Common myeloid progenitor, CD34-positive (primary cell): Measurements from ENCODE around the gene SLC35F6.

Source experiments
- CTCF ChIA-PET: fragments of 350-600 bp; sonication (Branson Sonifier 250); formaldehyde crosslinking; loops from one replicate; lab custom pipeline; 2021; ENCODE audit warnings: antibody characterized with exemption; lab: Charles Lee
- POLR2A ChIA-PET: fragments of 350-600 bp; sonication (Branson Sonifier 250); formaldehyde crosslinking; loops from one replicate; lab custom pipeline; 2021; ENCODE audit warnings: antibody characterized with exemption; lab: Charles Lee
- DNase-seq, 3 donors: peaks; one replicate each; pipeline versions ENCODE4 v3.0.0 to v3.0.0-alpha.2; 2013
- H3K27ac ChIP-seq, 2 experiments: 1 replicate in 1 of 2; 2 replicates in 1 of 2; pipeline ENCODE4 v1.7.0; 2013; ENCODE audit warnings: inconsistent platforms in 2 of 2, low read length in 2 of 2, mild to moderate bottlenecking in 2 of 2, low read depth in 1 of 2, moderate library complexity in 1 of 2; ENCODE audit not compliant: severe bottlenecking in 2 of 2, insufficient read depth in 1 of 2, poor library complexity in 1 of 2
- H3K27me3 ChIP-seq, 5 experiments: replicated peaks in 2 of 5; 1 replicate in 3 of 5; 2 replicates in 2 of 5; pipeline versions ENCODE4 v1.6.1 to v1.7.0; 2013; ENCODE audit warnings: low read length in 4 of 5, mild to moderate bottlenecking in 2 of 5, moderate library complexity in 2 of 5, inconsistent platforms in 1 of 5; ENCODE audit not compliant: insufficient read depth in 5 of 5, control insufficient read depth in 4 of 5
- H3K36me3 ChIP-seq, 4 experiments: 1 replicate in 2 of 4; 2 replicates in 2 of 4; pipeline versions ENCODE4 v1.6.1 to v1.7.0; 2013; ENCODE audit warnings: low read length in 3 of 4, control low read depth in 1 of 4, mild to moderate bottlenecking in 1 of 4; ENCODE audit not compliant: control insufficient read depth in 4 of 4, insufficient read depth in 4 of 4
- H3K4me1 ChIP-seq, 4 experiments: 1 replicate in 3 of 4; 2 replicates in 1 of 4; pipeline versions ENCODE4 v1.6.1 to v1.7.1; 2013; ENCODE audit warnings: low read length in 3 of 4, mild to moderate bottlenecking in 3 of 4, control low read depth in 1 of 4, inconsistent platforms in 1 of 4, moderate library complexity in 1 of 4; ENCODE audit not compliant: control insufficient read depth in 4 of 4, insufficient read depth in 4 of 4; ENCODE audit errors: control extremely low read depth in 1 of 4
- H3K4me3 ChIP-seq, 7 experiments: 1 replicate in 4 of 7; 2 replicates in 3 of 7; pipeline versions ENCODE4 v1.5.1 to v1.7.0; 2013; ENCODE audit warnings: mild to moderate bottlenecking in 7 of 7, low read length in 6 of 7, moderate library complexity in 6 of 7, inconsistent platforms in 2 of 7, low read depth in 2 of 7, control low read depth in 1 of 7; ENCODE audit not compliant: insufficient read depth in 4 of 7, control insufficient read depth in 1 of 7; ENCODE audit errors: extremely low read depth in 1 of 7
- H3K9me3 ChIP-seq, 5 experiments: 1 replicate in 4 of 5; 2 replicates in 1 of 5; pipeline versions ENCODE4 v1.6.1 to v1.7.1; 2013; ENCODE audit warnings: low read length in 4 of 5, mild to moderate bottlenecking in 2 of 5, inconsistent platforms in 1 of 5, low read depth in 1 of 5, moderate library complexity in 1 of 5; ENCODE audit not compliant: control insufficient read depth in 4 of 5, insufficient read depth in 2 of 5; ENCODE audit errors: control extremely low read depth in 1 of 5
- WGBS: methylation state at CpG from one replicate; pipeline ENCODE4 v1.1.5; 2013; ENCODE audit not compliant: insufficient coverage; 5-methylcytosine and 5-hydroxymethylcytosine counted together

SLC35F6 gene

GRCh38 chr2:26720322-26721114 is 43.6 kb upstream of the SLC35F6 start:
- no peak overlapping the region for H3K27ac ChIP-seq
- no peak for DNase-seq
- H3K4me1 ChIP-seq: no peaks in the 10 kb centered on the region
- POLR2A ChIA-PET: no interaction called here
- no peaks in the 10 kb centered on the region for H3K9me3 ChIP-seq
- H3K27me3 ChIP-seq: peaks cover 0 to 2% (median 0%) of the 10 kb centered on the region in 5 experiments
- WGBS: 94% methylated on average over 3 of the region's 7 CpGs
- no peak overlapping the region for H3K4me3 ChIP-seq
- H3K36me3 ChIP-seq: no peaks in the 10 kb centered on the region
- CTCF ChIA-PET: no interaction called here

- H3K9me3 ChIP-seq: no peaks in the 10 kb centered on the region
- no peak overlapping the region for H3K27ac ChIP-seq
- no peak overlapping the region for H3K4me3 ChIP-seq
- H3K36me3 ChIP-seq: no peaks in the 10 kb centered on the region
- 93% methylated on average over 11 of the region's 12 CpGs for WGBS
- POLR2A ChIA-PET: no interaction called here
- peaks cover 0 to 2% (median 0%) of the 10 kb centered on the region in 5 experiments for H3K27me3 ChIP-seq
- H3K4me1 ChIP-seq: no peaks in the 10 kb centered on the region
- CTCF ChIA-PET: no interaction called here
- peak in 2 of 3 donors; percentile 21 to 41 for DNase-seq
These were observed 42.7 kb upstream of the SLC35F6 start for GRCh38 chr2:26721115-26722032.

GRCh38 chr2:26722328-26722727 is 41.8 kb upstream of the SLC35F6 start:
- CTCF ChIA-PET: no interaction called here
- Histone ChIP-seq H3K27me3 (peaks cover 0 to 8% (median 4%) of the 10 kb centered on the region in 5 experiments), H3K4me1 (no peaks in the 10 kb centered on the region), H3K36me3 (no peaks in the 10 kb centered on the region), H3K27ac (no peak overlapping the region), H3K9me3 (no peaks in the 10 kb centered on the region), H3K4me3 (no peak overlapping the region)
- no CpG with 5 or more reads among the region's 1 CpG for WGBS
- no peak for DNase-seq
- POLR2A ChIA-PET: no interaction called here

- ChIA-PET CTCF (interaction anchor here (0.9 kb wide), 1 partner anchor 22 kb away, joined by 4 read pairs; no protein-coding TSS in a partner anchor), POLR2A (no interaction called here)
- WGBS: 100% methylated on average over 1 of the region's 1 CpG
These were observed 41.2 kb upstream of the SLC35F6 start for GRCh38 chr2:26722911-26723310.

GRCh38 chr2:26723475-26723874 is 40.6 kb upstream of the SLC35F6 start:
- ChIA-PET POLR2A (no interaction called here), CTCF (interaction anchor here (0.9 kb wide), 1 partner anchor 21 kb away, joined by 4 read pairs; no protein-coding TSS in a partner anchor)
- no peak overlapping the region for H3K4me3 ChIP-seq
- WGBS: 96% methylated on average over 2 of the region's 3 CpGs
- H3K4me1 ChIP-seq: peaks cover 0 to 8% (median 5%) of the 10 kb centered on the region in 4 experiments
- peaks cover 0 to 16% (median 11%) of the 10 kb centered on the region in 5 experiments for H3K27me3 ChIP-seq
- H3K36me3 ChIP-seq: no peaks in the 10 kb centered on the region
- no peak for DNase-seq
- no peak overlapping the region for H3K27ac ChIP-seq
- H3K9me3 ChIP-seq: no peaks in the 10 kb centered on the region

More at GRCh38 chr2:26722911-26723310, 41.2 kb upstream of the SLC35F6 start:
- H3K4me1 ChIP-seq: peaks cover 0 to 2% (median under 1%) of the 10 kb centered on the region in 4 experiments
- no peak for DNase-seq
- H3K27ac ChIP-seq: no peak overlapping the region
- no peaks in the 10 kb centered on the region for H3K9me3 ChIP-seq
- H3K27me3 ChIP-seq: peaks cover 0 to 11% (median 10%) of the 10 kb centered on the region in 5 experiments
- H3K36me3 ChIP-seq: no peaks in the 10 kb centered on the region
- no peak overlapping the region for H3K4me3 ChIP-seq

GRCh38 chr2:26723991-26724750 is 39.9 kb upstream of the SLC35F6 start:
- WGBS: 96% methylated on average over 14 of the region's 14 CpGs
- Histone ChIP-seq H3K4me3 (no peak overlapping the region), H3K27me3 (peaks cover 0 to 23% (median 14%) of the 10 kb centered on the region in 5 experiments), H3K9me3 (no peaks in the 10 kb centered on the region), H3K36me3 (no peaks in the 10 kb centered on the region), H3K4me1 (peaks cover 0 to 8% (median 5%) of the 10 kb centered on the region in 4 experiments), H3K27ac (no peak overlapping the region)
- CTCF ChIA-PET: interaction anchor here (0.9 to 1.3 kb wide), 2 partner anchors 21 to 119 kb away, joined by 4 read pairs; no protein-coding TSS in a partner anchor
- POLR2A ChIA-PET: no interaction called here
- no peak for DNase-seq
